ENCODE results near the gene PGR. TPM values are rescaled to one million over a fixed set of nuclear protein-coding genes. Genes with fewer than 3 reads are reported as not detected.

PGR gene
- polyA plus RNA-seq, 4 donors: 0.02 to 0.03 (median 0.03) TPM

- DNase-seq (ENCODE audit: low read depth in 4 of 4, low spot score in 2 of 4): no peak
Observed at GRCh38 chr11:101083335-101083734, 46.3 kb downstream of the PGR start.

GRCh38 chr11:101082813-101083212 lies 46.8 kb downstream of the PGR start:
- DNase-seq (ENCODE audit: low read depth in 4 of 4, low spot score in 2 of 4): no peak

GRCh38 chr11:101063706-101064105 lies 65.9 kb downstream of the PGR start:
- DNase-seq (ENCODE audit: low read depth in 4 of 4, low spot score in 2 of 4): no peak

GRCh38 chr11:101061606-101062005 lies 68.0 kb downstream of the PGR start:
- DNase-seq (ENCODE audit: low read depth in 4 of 4, low spot score in 2 of 4): no peak

- DNase-seq (ENCODE audit: low read depth in 4 of 4, low spot score in 2 of 4): no peak
Observed at GRCh38 chr11:101059331-101059730, 70.3 kb downstream of the PGR start.

GRCh38 chr11:101053492-101053891 lies 76.1 kb downstream of the PGR start:
- DNase-seq (ENCODE audit: low read depth in 4 of 4, low spot score in 2 of 4): no peak

- no peak for DNase-seq (ENCODE audit: low read depth in 4 of 4, low spot score in 2 of 4)
Observed at GRCh38 chr11:101051677-101052076, 77.9 kb downstream of the PGR start.

- no peak for DNase-seq (ENCODE audit: low read depth in 4 of 4, low spot score in 2 of 4)
Observed at GRCh38 chr11:101049813-101050212, 79.8 kb downstream of the PGR start.

- no peak for DNase-seq (ENCODE audit: low read depth in 4 of 4, low spot score in 2 of 4)
Observed at GRCh38 chr11:101049123-101049522, 80.5 kb downstream of the PGR start.

GRCh38 chr11:101048479-101048878 lies 81.1 kb downstream of the PGR start:
- DNase-seq (ENCODE audit: low read depth in 4 of 4, low spot score in 2 of 4): no peak

- no peak for DNase-seq (ENCODE audit: low read depth in 4 of 4, low spot score in 2 of 4)
Observed at GRCh38 chr11:101046947-101047346, 82.7 kb downstream of the PGR start.

GRCh38 chr11:101045415-101045814 lies 84.2 kb downstream of the PGR start:
- DNase-seq (ENCODE audit: low read depth in 4 of 4, low spot score in 2 of 4): no peak

GRCh38 chr11:101043940-101044339 lies 85.7 kb downstream of the PGR start:
- DNase-seq (ENCODE audit: low read depth in 4 of 4, low spot score in 2 of 4): no peak

GRCh38 chr11:101035872-101036271 lies 93.7 kb downstream of the PGR start:
- DNase-seq (ENCODE audit: low read depth in 4 of 4, low spot score in 2 of 4): no peak

GRCh38 chr11:101034076-101034475 lies 95.5 kb downstream of the PGR start:
- DNase-seq (ENCODE audit: low read depth in 4 of 4, low spot score in 2 of 4): peak in 3 of 4 donors; percentile 2 to 15 (median 10)

- DNase-seq (ENCODE audit: low read depth in 4 of 4, low spot score in 2 of 4): no peak
Observed at GRCh38 chr11:101032991-101033390, 96.6 kb downstream of the PGR start.

- no peak for DNase-seq (ENCODE audit: low read depth in 4 of 4, low spot score in 2 of 4)
Observed at GRCh38 chr11:101031713-101032112, 97.9 kb downstream of the PGR start.

- no peak for DNase-seq (ENCODE audit: low read depth in 4 of 4, low spot score in 2 of 4)
Observed at GRCh38 chr11:101030692-101031091, 98.9 kb downstream of the PGR start.

- DNase-seq (ENCODE audit: low read depth in 4 of 4, low spot score in 2 of 4): no peak
Observed at GRCh38 chr11:101030015-101030414, 99.6 kb downstream of the PGR start.

GRCh38 chr11:101028644-101029043 lies 101.0 kb downstream of the PGR start:
- DNase-seq (ENCODE audit: low read depth in 4 of 4, low spot score in 2 of 4): no peak

GRCh38 chr11:101022256-101022655 lies 107.4 kb downstream of the PGR start:
- DNase-seq (ENCODE audit: low read depth in 4 of 4, low spot score in 2 of 4): no peak

- no peak for DNase-seq (ENCODE audit: low read depth in 4 of 4, low spot score in 2 of 4)
Observed at GRCh38 chr11:101019870-101020269, 109.7 kb downstream of the PGR start.

- DNase-seq (ENCODE audit: low read depth in 4 of 4, low spot score in 2 of 4): no peak
Observed at GRCh38 chr11:101014600-101015285, 114.9 kb downstream of the PGR start.
